HG03064 (cell line): ENCODE measurements around the gene IMP4.

Experiments used
- ATAC-seq: cut with Tn5 transposase; IDR thresholded peaks from one replicate; pipeline ENCODE4 v1.9.1; 2021; ENCODE audit warnings: low read depth; ENCODE audit not compliant: unreplicated experiment

Gene IMP4

GRCh38 chr2:130355172-130355577 lies 12.5 kb downstream of the IMP4 start:
- peak; percentile 6 for ATAC-seq

DNA sequence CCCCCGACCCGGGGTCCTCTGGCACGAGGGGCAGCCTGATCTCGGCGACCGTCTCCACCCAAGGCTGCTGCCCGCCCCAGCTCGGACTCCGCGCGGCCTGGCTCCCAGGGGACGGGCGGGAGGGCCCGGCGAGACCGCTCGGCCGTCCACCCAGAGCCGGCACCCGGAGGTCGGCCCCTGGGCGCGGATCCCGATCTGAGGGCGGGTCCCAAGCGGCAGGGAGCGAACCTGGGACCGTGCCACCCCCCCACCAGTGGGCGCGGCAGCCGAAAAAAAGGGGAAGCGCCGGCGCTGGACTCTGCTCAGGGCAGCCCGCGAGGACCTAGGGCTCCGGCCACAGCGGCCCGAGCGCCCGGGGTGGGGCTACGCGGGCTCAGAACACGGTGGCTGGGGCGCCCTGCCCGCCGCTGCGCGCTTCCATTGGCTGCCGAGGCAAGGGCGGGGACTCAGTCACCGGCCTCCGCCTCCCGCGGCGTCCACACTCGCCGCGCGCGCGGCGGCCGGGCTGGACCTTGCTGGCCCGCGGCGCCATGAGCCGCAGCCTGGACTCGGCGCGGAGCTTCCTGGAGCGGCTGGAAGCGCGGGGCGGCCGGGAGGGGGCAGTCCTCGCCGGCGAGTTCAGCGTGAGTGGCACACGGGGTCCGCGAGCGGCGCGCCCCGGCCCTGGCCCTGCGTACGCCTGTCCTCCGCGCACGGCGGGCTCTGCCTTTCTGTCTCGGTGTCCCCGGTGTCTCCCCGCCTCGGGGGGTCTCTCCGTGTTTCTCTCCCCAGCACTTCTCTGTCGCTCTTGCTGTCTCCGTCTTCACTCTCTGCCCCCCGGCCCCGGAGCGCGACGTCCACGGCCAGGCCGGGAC lies 13.1 kb downstream of the IMP4 start, which contains the start of gene PTPN18:
Gene PTPN18 (plus strand): TSS at position 479 of the 854 bp plus-strand sequence. CDS start 52 bp downstream, at position 531.
- ATAC-seq = peak; percentile 93

- ATAC-seq = no peak
Observed at GRCh38 chr2:130357864-130358263, 15.2 kb downstream of the IMP4 start.

- ATAC-seq = no peak
Observed at GRCh38 chr2:130358420-130359350, 16.0 kb downstream of the IMP4 start.

DNA sequence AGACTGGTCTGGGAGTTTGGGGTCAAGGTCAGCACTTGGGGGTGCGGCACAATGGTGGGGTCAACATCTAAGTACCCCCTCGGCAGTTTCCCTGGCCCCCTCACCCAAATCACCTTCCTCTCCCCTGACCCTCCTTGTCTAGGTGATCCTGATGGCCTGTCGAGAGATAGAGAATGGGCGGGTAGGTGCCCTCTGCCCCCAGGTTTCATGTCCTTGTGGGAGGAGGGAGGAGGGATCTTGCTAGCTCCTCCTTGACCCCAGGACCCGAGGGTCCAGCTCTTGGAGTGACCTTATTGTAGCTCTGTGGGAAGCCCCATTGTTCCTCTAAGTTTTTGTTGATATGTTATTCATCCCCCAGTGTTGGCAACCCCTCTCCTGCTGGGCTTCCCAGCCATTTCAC lies 16.8 kb downstream of the IMP4 start:
- ATAC-seq = no peak

- no peak for ATAC-seq
Observed at GRCh38 chr2:130363479-130363878, 20.8 kb downstream of the IMP4 start.

DNA sequence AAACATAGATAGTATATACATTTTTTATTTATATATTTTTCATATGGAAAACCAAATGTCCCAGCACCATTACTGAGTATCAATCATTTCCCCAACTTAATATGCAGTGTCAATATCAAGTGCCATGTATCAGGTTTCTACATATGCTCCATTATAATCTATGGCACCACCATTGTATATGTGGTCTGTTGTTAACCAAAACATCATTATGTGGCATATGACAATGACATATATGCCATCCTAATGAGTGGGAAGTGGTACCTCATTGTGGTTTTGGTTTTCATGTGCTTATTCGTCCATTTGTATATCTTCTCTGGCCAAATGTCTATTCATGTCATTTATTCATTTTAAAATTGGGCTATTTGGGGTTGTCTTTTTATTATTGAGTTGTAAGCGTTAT lies 22.4 kb downstream of the IMP4 start:
- ATAC-seq = no peak

- ATAC-seq = no peak
Observed at GRCh38 chr2:130365963-130366362, 23.3 kb downstream of the IMP4 start.

- ATAC-seq = no peak
Observed at GRCh38 chr2:130366720-130367119, 24.0 kb downstream of the IMP4 start.

DNA sequence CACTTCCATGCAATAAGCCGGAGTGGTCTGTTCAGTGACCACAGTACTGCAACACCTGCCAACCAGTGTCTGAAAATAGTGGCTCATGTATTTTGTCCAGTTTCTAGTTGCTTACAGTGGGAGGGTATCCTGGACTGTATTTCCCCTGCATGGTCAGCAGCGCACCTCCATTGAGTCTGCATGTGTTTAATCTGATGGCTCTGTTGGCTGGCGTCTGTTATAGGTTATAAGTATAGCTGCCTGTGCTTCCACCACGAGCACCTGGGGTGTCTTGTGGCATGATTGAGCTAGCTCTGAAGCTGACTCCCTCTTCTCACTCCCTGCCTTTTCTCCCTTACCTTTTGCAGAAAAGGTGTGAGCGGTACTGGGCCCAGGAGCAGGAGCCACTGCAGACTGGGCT lies 26.1 kb downstream of the IMP4 start:
- no peak for ATAC-seq

DNA sequence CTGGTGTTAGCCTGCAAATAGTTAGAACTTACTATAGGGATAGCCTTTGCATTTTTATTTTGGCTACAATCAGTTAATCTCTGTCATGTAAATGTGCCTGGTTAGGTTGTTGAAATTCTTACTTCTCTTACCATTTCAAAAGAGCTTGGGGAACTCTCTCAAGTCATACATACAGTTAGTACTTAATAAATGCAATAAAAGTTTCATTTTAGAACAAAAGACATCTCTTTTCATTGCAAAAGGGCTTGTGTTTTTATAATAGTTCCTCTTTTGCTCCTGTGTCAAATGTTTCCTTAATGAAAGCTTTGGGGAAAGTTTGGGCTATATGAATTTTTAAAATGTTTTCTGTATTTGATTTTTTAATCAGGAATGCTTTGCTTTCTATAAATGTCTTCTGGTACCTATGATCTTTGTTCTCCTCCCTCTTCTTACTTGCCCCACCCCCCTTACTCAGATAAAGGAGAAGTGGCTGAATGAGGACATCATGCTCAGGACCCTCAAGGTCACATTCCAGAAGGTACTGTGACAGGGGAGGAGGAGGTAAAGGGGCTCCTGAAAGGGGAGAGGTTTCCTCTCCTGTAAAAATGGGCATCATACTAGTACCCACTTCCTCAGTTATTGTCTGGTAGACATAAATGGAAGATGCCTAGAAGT lies 26.7 kb downstream of the IMP4 start:
- ATAC-seq = no peak

DNA sequence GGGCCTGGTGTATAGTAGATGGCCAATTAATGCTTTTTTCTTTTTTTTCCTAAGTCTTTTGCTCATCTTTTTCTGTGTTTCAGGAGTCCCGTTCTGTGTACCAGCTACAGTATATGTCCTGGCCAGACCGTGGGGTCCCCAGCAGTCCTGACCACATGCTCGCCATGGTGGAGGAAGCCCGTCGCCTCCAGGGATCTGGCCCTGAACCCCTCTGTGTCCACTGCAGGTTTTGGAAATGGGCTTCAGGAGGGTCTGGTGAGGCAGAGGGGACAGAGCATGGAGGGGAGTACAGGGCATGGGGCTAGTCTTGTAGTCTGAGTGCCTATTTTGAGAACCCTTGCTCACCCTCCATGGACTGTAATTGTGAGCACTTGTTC lies 27.3 kb downstream of the IMP4 start:
- ATAC-seq = no peak

DNA sequence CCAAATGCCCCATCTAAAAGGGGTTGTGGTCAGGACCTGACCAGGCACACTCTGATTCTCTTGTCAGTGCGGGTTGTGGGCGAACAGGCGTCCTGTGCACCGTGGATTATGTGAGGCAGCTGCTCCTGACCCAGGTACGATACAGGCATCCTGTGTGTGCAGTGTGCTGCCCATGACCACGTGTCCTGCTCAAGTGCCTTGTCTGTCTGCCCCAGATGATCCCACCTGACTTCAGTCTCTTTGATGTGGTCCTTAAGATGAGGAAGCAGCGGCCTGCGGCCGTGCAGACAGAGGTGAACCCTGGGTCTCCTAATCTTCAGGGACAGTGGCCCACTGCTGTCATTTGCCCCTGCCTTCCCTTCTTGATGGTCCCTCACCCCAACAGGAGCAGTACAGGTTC lies 27.8 kb downstream of the IMP4 start:
- ATAC-seq = no peak

GRCh38 chr2:130371723-130372054 lies 29.0 kb downstream of the IMP4 start:
- peak; percentile 23 for ATAC-seq

DNA sequence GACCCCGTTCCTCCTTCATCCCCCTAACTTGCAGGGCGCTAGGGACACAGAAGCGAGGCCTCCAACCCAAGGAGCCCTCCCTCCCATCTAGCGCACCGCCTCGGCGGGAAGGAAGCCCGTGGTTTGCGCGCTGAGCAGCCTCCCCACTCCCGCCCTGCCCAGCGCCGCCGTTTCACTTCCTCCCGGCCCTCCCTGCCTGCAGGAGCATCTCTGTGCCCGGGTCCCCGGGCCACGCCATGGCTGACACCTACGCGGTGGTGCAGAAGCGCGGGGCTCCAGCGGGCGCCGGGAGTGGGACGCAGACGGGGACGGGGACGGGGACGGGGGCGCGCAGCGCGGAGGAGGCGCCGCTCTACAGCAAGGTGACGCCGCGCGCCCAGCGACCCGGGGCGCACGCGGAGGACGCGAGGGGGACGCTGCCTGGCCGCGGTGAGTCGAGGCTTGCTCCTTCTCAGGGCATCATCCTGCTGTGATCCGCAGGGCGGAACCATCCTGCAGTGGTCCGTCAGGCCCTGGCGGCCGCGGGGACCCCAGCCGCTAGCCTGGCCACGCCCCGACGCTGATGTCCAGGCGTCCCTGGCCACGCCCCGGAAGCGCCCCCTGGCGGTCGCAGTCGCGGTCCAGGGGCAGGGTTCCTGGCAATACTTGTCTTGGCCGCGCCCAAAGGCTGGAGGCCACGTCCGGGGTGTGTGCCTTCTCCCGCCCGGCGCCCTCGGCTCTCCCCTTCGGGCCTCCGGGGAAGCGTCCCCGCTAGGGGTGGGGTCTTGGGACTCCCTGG lies 29.5 kb downstream of the IMP4 start:
- peak; percentile 77 for ATAC-seq

GRCh38 chr2:130372833-130373807 lies 30.4 kb downstream of the IMP4 start:
- no peak for ATAC-seq

DNA sequence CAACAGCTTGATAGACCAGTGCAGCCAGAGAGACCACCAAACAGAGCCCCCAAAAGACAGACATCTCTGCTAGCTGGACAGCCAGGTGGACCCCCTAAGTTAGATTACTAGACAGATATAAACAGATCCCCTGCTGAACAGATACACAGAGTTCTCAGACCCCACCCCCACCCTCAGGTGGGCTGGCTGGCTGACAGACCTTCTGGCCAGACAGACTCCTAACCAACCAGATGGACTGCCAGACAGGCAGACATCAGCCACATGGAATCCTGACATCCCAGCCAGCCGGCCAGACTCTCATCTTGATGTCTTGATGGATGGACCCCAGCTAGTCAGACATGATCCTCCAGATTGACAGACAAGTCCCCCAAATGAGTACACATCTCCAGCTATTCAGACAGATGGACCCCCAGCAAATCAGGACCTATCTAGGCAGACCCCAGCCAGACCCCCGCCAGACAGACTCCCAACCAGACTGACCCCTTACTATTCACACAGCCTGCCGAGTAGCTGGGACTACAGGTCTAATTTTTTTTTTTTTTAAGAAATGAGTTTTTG lies 31.2 kb downstream of the IMP4 start:
- no peak for ATAC-seq

- ATAC-seq = no peak
Observed at GRCh38 chr2:130374587-130375290, 32.0 kb downstream of the IMP4 start.
